Mononuclear cell (primary cell): Measurements from ENCODE around the gene GIPC2. TPM values are rescaled to one million over a fixed set of nuclear protein-coding genes. Genes with fewer than 3 reads are reported as not detected.

Experiments
- H3K27me3 ChIP-seq: 2 replicates; pipeline ENCODE4 v1.6.0; 2011; ENCODE audit warnings: low read length, control low read depth; ENCODE audit not compliant: insufficient read depth
- H3K4me1 ChIP-seq: 2 replicates; pipeline ENCODE4 v1.5.1; 2011; ENCODE audit warnings: mild to moderate bottlenecking, low read length, control low read depth; ENCODE audit not compliant: insufficient read depth
- H3K4me3 ChIP-seq: 2 replicates; pipeline ENCODE4 v1.5.1; 2011; ENCODE audit warnings: mild to moderate bottlenecking, low read length, moderate library complexity
- H3K9me3 ChIP-seq: 2 replicates; pipeline ENCODE4 v1.5.1; 2011; ENCODE audit warnings: low read depth, mild to moderate bottlenecking, control low read depth, low read length
- total RNA-seq: library from RNA; depleted of rRNA; stranded (reverse); fragments of >200 nt; gene quantifications from one replicate; pipeline ENCODE4 v1.2.3, GENCODE V29; 2012

GIPC2 gene
- total RNA-seq, 1 donor, result under 0.01 TPM

- peaks cover 3% of the 10 kb centered on the region for H3K27me3 ChIP-seq
- H3K4me1 ChIP-seq, result no peaks in the 10 kb centered on the region
- no peak overlapping the region for H3K4me3 ChIP-seq
- H3K9me3 ChIP-seq, result no peaks in the 10 kb centered on the region
Observed at GRCh38 chr1:78153092-78153736, 107.4 kb downstream of the GIPC2 start.

DNA sequence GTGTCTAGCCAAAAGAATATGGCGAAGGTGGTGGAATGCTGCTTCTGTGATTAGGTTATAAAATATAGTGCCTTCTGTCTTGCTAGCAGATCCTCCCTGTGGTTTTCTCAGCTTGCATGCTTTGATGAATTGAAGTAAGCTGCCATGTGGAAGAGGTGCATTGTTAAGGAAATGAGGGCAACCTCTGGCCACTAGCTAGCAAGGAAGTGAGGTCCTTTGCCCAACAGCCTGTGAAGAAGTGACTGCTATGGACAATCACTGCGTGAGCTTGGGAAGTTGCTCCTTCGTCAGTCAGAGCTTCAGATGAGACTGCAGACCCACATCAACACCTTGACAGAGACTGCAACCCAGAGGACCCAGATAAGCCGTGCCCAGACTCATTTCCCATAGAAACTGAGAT is 109.4 kb downstream of the GIPC2 start:
- Histone ChIP-seq H3K4me3 (no peak overlapping the region), H3K27me3 (peaks cover 3% of the 10 kb centered on the region), H3K4me1 (no peaks in the 10 kb centered on the region), H3K9me3 (no peaks in the 10 kb centered on the region)

DNA sequence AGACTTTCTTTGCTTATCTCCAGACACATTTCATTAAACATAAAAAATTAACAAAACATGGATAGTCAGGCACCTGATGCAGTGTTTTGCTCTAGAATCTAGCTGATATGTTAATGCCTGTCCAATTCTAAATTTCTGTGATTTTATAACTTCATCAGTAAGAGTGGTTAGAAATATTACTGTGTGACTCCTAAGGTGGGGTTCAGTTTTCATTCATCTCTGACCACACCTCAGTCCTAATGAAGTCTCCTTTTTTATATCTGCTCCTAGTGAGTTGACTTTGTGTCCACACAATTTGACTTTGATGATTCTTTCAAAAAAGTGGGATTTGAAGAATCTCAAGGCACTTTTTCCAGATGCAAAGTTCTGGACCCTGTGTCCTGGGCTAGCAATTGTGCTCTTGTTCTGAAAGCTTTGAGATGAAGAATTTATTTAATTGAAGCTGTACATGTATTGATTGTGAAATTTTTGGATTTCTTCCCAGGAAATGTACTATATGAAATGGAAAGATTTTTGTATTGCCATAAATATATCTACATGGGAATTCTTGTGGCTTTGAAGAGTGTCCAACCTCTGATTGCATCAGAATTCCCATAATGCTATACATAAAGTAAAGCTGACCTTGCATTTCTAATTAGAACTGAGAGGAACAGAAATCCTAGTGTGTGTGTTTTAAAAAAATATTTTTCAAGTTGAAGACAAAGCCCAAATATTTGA is 111.2 kb downstream of the GIPC2 start:
- no peak overlapping the region for H3K4me3 ChIP-seq
- H3K9me3 ChIP-seq, result no peaks in the 10 kb centered on the region
- H3K4me1 ChIP-seq, result no peaks in the 10 kb centered on the region
- H3K27me3 ChIP-seq, result peaks cover 3% of the 10 kb centered on the region

DNA sequence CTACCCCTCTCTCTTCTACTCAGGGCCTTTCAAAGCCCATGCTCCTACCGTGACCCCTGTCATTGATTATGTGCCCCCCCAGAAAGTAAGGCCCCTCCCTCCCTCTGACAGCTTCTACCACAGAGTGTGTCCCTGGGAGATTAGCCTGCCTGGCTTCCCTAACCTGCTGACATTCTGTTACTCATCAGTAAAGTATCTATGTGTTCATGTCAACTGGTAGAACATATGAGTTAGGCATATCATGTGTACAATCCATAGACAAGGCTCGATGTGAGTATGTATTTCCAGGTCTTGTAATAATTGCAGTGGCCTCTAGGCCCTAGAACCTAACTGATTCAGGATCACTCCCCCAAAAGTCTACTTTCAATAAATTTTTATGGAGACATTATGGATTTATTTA is 120.0 kb downstream of the GIPC2 start:
- Histone ChIP-seq H3K27me3 (no peaks in the 10 kb centered on the region), H3K4me3 (no peak overlapping the region), H3K4me1 (no peaks in the 10 kb centered on the region), H3K9me3 (no peaks in the 10 kb centered on the region)

DNA sequence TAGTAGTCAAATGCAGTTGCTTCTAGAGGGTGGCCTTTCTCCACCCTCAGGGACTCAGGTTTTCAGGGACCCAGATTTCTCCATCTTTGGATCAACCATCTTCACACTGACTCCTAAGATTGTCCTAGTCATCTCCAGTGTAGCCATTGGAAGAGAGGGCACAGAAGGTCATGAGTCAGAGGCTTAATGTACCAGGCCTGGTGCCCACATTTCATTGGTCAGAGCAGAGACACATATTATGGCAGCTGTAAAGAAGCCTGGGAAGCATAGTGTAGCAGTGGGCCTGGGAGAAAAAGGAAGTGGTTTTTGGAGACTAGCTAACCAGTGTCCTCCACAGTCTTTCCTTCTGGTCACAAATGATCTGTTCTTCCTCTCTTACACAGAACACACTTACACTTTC is 122.5 kb downstream of the GIPC2 start:
- no peak overlapping the region for H3K4me3 ChIP-seq
- H3K9me3 ChIP-seq, result no peaks in the 10 kb centered on the region
- H3K27me3 ChIP-seq, result no peaks in the 10 kb centered on the region
- no peaks in the 10 kb centered on the region for H3K4me1 ChIP-seq

DNA sequence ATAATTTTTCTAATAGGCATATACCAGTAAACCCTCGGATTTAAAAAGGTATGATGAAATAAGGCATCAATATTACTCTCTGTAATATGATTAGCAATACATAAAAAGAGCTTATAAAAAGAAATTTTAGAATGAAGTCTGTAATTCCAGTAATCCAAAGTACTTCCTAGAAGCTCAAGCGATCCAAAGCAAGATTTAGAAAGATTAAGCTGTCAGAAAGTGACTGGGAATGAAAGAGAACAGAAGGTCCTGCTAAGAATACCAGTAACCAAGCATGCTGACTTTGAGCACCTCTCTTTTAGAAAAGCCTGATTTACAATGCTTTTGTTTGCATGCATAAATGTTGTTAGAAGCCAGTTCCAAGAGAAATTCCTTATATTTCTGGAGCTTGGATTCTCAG is 125.1 kb downstream of the GIPC2 start:
- Histone ChIP-seq H3K9me3 (no peaks in the 10 kb centered on the region), H3K4me1 (no peaks in the 10 kb centered on the region), H3K27me3 (no peaks in the 10 kb centered on the region), H3K4me3 (no peak overlapping the region)

DNA sequence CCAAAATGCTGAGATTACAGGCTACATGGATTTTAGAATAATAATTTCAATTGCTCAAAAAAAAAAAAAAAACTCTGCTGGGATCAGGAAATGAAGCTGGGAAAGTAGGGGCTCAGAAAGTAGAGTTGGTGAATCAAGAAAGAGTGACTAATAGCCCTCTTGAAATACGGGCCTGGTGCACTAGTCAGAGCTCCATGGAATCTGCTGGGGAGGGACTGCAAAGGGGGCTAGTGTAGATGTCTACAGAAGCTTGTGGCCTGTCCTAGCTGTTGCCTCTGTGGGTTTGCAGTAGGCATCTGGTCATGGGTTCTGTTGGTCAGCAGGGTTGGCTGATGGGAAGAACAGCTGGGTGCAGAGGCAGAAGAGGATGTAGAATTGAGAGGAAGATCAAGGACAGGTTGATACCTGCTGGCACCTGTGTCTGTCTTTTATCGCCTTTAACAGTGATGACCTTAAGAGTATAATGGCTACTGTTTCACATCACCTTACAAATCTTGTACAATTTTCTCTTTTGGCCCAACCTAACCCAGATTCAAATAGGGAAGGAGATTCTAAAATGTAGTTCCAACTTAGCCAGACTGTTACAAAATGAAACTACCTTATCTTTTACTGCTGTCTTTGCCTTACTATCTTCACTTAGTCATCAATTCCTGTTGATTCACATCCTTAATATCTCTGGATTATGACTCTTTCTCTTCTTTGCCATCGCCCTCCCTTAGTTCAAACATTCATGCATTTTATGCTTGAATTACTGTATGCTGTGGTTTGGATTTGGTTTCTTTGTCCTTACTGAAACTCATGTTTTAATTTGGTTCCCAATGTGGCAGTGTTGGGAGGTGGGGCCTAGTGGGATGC is 126.2 kb downstream of the GIPC2 start:
- H3K4me3 ChIP-seq, result no peak overlapping the region
- no peaks in the 10 kb centered on the region for H3K9me3 ChIP-seq
- no peaks in the 10 kb centered on the region for H3K27me3 ChIP-seq
- H3K4me1 ChIP-seq, result no peaks in the 10 kb centered on the region

GRCh38 chr1:78176448-78176847 is 130.7 kb downstream of the GIPC2 start:
- no peaks in the 10 kb centered on the region for H3K4me1 ChIP-seq
- H3K4me3 ChIP-seq, result no peak overlapping the region
- no peaks in the 10 kb centered on the region for H3K9me3 ChIP-seq
- H3K27me3 ChIP-seq, result no peaks in the 10 kb centered on the region

GRCh38 chr1:78177708-78178270 is 132.0 kb downstream of the GIPC2 start:
- Histone ChIP-seq H3K4me3 (no peak overlapping the region), H3K9me3 (no peaks in the 10 kb centered on the region), H3K4me1 (no peaks in the 10 kb centered on the region), H3K27me3 (no peaks in the 10 kb centered on the region)

- Histone ChIP-seq H3K4me3 (no peak overlapping the region), H3K27me3 (no peaks in the 10 kb centered on the region)
Observed at GRCh38 chr1:78178816-78179215, 133.1 kb downstream of the GIPC2 start.

GRCh38 chr1:78184460-78185072 is 138.8 kb downstream of the GIPC2 start:
- Histone ChIP-seq H3K27me3 (no peaks in the 10 kb centered on the region), H3K4me3 (no peak overlapping the region), H3K4me1 (no peaks in the 10 kb centered on the region), H3K9me3 (no peaks in the 10 kb centered on the region)

More at GRCh38 chr1:78178816-78179215, 133.1 kb downstream of the GIPC2 start:
- Histone ChIP-seq H3K9me3 (no peaks in the 10 kb centered on the region), H3K4me1 (no peaks in the 10 kb centered on the region)

Other genes with a start within 250 kb of the GIPC2 start
- 1.4 TPM for gene NEXN, start 157.3 kb upstream of the GIPC2 start, total RNA-seq
- 274 TPM for gene FUBP1, start 66.9 kb upstream of the GIPC2 start, total RNA-seq
- 22.4 TPM for gene DNAJB4, start 41.0 kb upstream of the GIPC2 start, total RNA-seq